Kidney (tissue), 14 donors: ENCODE data around the gene ANKMY1. TPM values are rescaled to one million over a fixed set of nuclear protein-coding genes. Genes with fewer than 3 reads are reported as not detected.

Source experiments
- DNase-seq, 5 donors: peaks; one replicate each; pipeline ENCODE4 v3.0.0-alpha.2; 2013 to 2020
- FAIRE-seq: peaks from 2 replicates; lab custom pipeline; 2012; peaks lifted over from hg19 to GRCh38; lab: Jason Lieb, UNC
- H3K27ac ChIP-seq, 2 donors: one replicate each; pipeline ENCODE4 v1.7.0; 2013; ENCODE audit warnings: low read depth in 2 of 2, low read length in 2 of 2, inconsistent platforms in 1 of 2
- H3K27me3 ChIP-seq: one replicate; pipeline ENCODE4 v1.7.1; 2013; ENCODE audit warnings: low read length, inconsistent platforms; ENCODE audit not compliant: control insufficient read depth, insufficient read depth
- H3K36me3 ChIP-seq, 3 donors: one replicate each; pipeline versions ENCODE4 v1.7.0 to v1.7.1; 2013; ENCODE audit warnings: low read length in 3 of 3, control low read depth in 1 of 3, inconsistent platforms in 1 of 3; ENCODE audit not compliant: insufficient read depth in 3 of 3, control insufficient read depth in 2 of 3
- H3K4me1 ChIP-seq, 3 donors: one replicate each; pipeline versions ENCODE4 v1.7.0 to v1.7.1; 2013; ENCODE audit warnings: low read length in 3 of 3, inconsistent platforms in 1 of 3, low read depth in 1 of 3; ENCODE audit not compliant: control insufficient read depth in 2 of 3, insufficient read depth in 2 of 3
- H3K4me3 ChIP-seq, 3 donors: one replicate each; pipeline versions ENCODE4 v1.7.0 to v1.8.1; 2013; ENCODE audit warnings: low read length in 3 of 3, control low read depth in 1 of 3, inconsistent platforms in 1 of 3
- H3K9ac ChIP-seq, 3 donors: one replicate each; pipeline versions ENCODE4 v1.7.0 to v1.7.1; 2013; ENCODE audit warnings: low read length in 3 of 3, control low read depth in 1 of 3, inconsistent platforms in 1 of 3
- H3K9me3 ChIP-seq, 3 donors: one replicate each; pipeline versions ENCODE4 v1.7.0 to v1.7.1; 2013; ENCODE audit warnings: low read length in 3 of 3, control low read depth in 1 of 3, inconsistent platforms in 1 of 3; ENCODE audit not compliant: control insufficient read depth in 2 of 3, insufficient read depth in 1 of 3
- intact Hi-C: fragments of 100-400 bp; cut with DNase I; formaldehyde crosslinking; loops from one replicate; pipeline ENCODE4 v1.11.1; 2022
- polyA plus RNA-seq: library from polyadenylated mRNA; stranded (reverse); fragments of 350-450 nt; fragmentation: Illumina TruSeq; extraction: RNeasy Lipid Tissue Mini Kit (QIAGEN cat#74804); gene quantifications from one replicate; pipeline ENCODE4 v1.2.3, GENCODE V29; 2014; ENCODE audit warnings: low read depth, low replicate concordance; ENCODE audit not compliant: insufficient read depth
- total RNA-seq: library from RNA; stranded (reverse); fragmentation: NEBNext Ultra II Directional; extraction: Animal tissue kit (Norgen Biotek cat#: 25700); gene quantifications from one replicate; pipeline ENCODE4 v1.2.1, GENCODE V29; 2021
- TF ChIP-seq, protein P1 (sequence below): IDR thresholded peaks from 3 replicates; pipeline ENCODE4 v1.5.1; 2012; ENCODE audit warnings: mild to moderate bottlenecking, moderate library complexity, borderline replicate concordance; ENCODE audit not compliant: insufficient read depth; ENCODE audit errors: extremely low read depth
- donor health status: control.
- donor health status: control.
- donor health status: control.
- donor health status: control.
- donor health status: control.
- donor health status: DM: yes; HTN: yes; CAD: no.
- donor health status: Normal renal cell carcinoma (clear cell type).

The ANKMY1 gene
- total and polyA plus RNA-seq, 2 donors from 2014 or later: 3.0 to 22.1 TPM

- peaks cover 0 to 4% (median 2%) of the 10 kb centered on the region in 3 donors for H3K4me1 ChIP-seq
- peak overlapping the region in 1 of 3 donors; percentile 11 for H3K4me3 ChIP-seq
- H3K27ac ChIP-seq: no peak overlapping the region
- DNase-seq (peak in 2 of 5 donors; percentile 37 to 61), FAIRE-seq (no peak)
- no peaks in the 10 kb centered on the region for H3K36me3 ChIP-seq
- TF ChIP-seq, protein P1, sequence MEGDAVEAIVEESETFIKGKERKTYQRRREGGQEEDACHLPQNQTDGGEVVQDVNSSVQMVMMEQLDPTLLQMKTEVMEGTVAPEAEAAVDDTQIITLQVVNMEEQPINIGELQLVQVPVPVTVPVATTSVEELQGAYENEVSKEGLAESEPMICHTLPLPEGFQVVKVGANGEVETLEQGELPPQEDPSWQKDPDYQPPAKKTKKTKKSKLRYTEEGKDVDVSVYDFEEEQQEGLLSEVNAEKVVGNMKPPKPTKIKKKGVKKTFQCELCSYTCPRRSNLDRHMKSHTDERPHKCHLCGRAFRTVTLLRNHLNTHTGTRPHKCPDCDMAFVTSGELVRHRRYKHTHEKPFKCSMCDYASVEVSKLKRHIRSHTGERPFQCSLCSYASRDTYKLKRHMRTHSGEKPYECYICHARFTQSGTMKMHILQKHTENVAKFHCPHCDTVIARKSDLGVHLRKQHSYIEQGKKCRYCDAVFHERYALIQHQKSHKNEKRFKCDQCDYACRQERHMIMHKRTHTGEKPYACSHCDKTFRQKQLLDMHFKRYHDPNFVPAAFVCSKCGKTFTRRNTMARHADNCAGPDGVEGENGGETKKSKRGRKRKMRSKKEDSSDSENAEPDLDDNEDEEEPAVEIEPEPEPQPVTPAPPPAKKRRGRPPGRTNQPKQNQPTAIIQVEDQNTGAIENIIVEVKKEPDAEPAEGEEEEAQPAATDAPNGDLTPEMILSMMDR: no peak
- H3K9ac ChIP-seq: no peak overlapping the region
- no peaks in the 10 kb centered on the region for H3K9me3 ChIP-seq
- intact Hi-C loops: no loop called here
- no peaks in the 10 kb centered on the region for H3K27me3 ChIP-seq
Observed at GRCh38 chr2:240604939-240605716, 47.3 kb upstream of the ANKMY1 start.

GRCh38 chr2:240604291-240604938, 46.6 kb upstream of the ANKMY1 start:
- Histone ChIP-seq H3K4me3 (no peak overlapping the region), H3K4me1 (peaks cover 0 to 4% (median 2%) of the 10 kb centered on the region in 3 donors), H3K36me3 (peaks cover 0 to 3% (median 0%) of the 10 kb centered on the region in 3 donors), H3K9ac (no peak overlapping the region), H3K9me3 (no peaks in the 10 kb centered on the region), H3K27me3 (no peaks in the 10 kb centered on the region), H3K27ac (no peak overlapping the region)
- TF ChIP-seq, protein P1: peak; percentile 78
- intact Hi-C loops: no loop called here
- DNase-seq (peak; percentile 80 to 93 (median 86)), FAIRE-seq (no peak)

DNA sequence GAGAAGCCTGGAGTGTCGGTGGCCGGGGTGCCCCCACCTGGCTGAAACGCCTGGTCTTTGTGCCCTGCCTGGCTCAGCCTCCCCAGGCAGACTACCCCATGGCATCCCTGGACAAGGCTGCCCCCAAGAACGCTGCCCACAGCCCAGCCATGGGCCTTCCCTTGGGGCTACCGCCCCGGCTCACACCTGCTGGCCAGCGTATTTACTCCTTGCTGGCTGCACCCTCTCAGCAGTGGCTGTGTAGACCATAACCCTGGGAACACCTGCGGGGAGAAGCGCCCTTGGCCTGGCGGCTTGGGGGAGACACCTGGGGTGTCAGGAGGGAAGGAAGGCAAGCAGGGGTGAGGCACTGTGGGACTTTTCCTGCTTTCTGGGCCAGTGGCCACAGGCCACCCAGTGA, 46.1 kb upstream of the ANKMY1 start:
- FAIRE-seq: no peak
- no peak overlapping the region for H3K27ac ChIP-seq

More for the DNA sequence above, 46.1 kb upstream of the ANKMY1 start:
- peaks cover 0 to 5% (median 0%) of the 10 kb centered on the region in 3 donors for H3K36me3 ChIP-seq
- no peaks in the 10 kb centered on the region for H3K27me3 ChIP-seq
- H3K9me3 ChIP-seq: no peaks in the 10 kb centered on the region
- peak in 2 of 5 donors; percentile 43 to 66 for DNase-seq
- H3K9ac ChIP-seq: no peak overlapping the region
- intact Hi-C loops: no loop called here
- TF ChIP-seq, protein P1: no peak
- H3K4me3 ChIP-seq: no peak overlapping the region
- H3K4me1 ChIP-seq: peaks cover 0 to 4% (median 2%) of the 10 kb centered on the region in 3 donors
